Stimulated activated CD4-positive, alpha-beta T cell treated with anti-CD3 and anti-CD28 coated beads, Interleukin-1b, Interleukin-23, amount 100 ng/mL, for 4 hours (primary cell): ENCODE results near the gene NT5DC3.

Experiments used
- DNase-seq, 2 donors: peaks; one replicate each; pipeline ENCODE4 v3.0.0-alpha.2; 2020; ENCODE audit warnings: low read depth in 2 of 2

Gene NT5DC3

DNA sequence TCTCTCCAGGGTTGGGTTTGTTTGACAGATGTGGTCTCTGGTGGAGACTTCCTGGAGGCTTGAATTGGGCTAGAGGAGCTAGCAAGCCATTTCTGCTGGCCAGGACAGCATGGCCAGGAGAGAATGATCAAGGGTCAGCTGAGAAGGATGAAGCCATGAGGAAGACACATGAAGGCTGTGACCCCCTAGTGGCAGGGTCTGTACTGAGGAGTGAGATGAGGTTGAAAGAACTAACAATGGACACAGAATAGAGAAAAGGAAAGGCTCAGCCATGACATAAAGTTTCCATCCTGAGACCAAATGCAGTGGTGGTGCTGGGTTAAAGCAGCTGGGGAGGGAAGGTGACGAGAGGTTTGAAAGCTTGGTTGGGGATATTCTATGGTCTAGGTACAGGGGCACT, 89.9 kb downstream of the NT5DC3 start:
- DNase-seq = no peak

DNA sequence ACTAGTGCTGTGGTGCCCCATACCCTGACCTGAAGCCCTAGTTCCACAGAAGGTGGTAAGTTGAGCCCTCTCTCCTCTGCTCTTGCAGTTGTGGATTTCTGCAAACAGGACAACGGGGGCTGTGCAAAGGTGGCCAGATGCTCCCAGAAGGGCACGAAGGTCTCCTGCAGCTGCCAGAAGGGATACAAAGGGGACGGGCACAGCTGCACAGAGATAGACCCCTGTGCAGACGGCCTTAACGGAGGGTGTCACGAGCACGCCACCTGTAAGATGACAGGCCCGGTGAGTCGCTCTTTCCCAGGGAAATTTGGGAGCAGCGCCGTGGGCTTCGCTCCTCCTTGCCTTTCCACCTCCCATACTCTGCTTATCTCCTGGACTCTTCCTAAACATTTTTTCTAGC, 92.2 kb downstream of the NT5DC3 start:
- no peak for DNase-seq

DNA sequence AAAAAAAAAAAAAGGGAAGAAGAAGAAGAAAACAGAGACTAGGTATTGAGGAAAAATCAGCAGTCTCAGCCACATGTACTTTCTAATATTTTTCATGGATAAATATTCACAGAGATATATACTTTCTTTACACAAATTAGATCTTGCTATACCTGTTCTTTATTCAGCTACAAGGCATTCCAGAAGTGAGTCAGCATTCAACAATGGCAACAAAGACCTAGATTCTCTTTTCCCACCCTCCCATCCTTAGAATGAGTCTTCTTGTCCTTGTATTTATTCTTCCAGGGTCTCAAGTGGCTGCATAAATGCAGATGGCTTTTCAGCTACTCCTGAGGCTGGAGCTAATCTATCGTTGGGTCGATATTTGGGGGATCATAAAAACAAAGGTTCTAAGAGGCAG, 93.0 kb downstream of the NT5DC3 start:
- DNase-seq = no peak

DNA sequence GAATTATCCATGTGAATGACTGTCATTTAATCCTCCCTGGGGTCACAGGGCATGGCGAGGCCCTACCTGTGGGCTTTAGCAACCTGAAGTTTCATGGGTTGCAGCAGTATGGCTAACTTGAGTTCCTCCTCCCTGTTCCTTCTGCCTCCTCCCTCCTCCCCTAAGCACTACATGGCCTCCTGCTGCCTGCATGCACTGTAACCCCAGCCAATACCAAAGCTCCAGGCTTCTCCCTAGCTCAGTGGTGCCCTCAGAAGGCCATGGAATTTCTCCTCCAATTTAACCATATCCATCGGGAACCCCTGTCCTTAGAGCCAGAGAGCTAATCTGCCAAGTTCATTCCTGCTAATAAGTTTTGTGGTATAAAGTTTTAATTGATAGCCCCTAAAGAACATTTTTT, 95.1 kb downstream of the NT5DC3 start:
- DNase-seq = no peak

DNA sequence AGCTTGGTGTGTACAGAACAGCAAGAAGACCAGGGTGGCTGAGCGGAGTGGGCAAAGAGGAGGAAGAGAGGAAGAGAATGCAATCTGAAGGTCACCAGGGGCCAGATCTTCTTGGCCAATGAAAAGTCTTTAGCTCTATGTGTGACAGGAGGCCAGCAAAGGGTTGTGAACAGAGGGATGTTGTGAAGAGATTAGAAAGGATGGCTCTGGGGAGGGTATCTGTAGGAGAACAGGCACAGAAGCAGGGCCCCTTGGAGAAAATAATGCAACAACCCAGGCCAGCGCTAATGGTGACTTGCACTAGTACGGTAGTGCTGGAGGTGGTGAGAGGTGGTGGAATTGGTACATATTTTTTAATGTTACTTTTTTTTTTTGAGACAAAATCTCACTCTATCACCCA, 97.2 kb downstream of the NT5DC3 start:
- DNase-seq = no peak

DNA sequence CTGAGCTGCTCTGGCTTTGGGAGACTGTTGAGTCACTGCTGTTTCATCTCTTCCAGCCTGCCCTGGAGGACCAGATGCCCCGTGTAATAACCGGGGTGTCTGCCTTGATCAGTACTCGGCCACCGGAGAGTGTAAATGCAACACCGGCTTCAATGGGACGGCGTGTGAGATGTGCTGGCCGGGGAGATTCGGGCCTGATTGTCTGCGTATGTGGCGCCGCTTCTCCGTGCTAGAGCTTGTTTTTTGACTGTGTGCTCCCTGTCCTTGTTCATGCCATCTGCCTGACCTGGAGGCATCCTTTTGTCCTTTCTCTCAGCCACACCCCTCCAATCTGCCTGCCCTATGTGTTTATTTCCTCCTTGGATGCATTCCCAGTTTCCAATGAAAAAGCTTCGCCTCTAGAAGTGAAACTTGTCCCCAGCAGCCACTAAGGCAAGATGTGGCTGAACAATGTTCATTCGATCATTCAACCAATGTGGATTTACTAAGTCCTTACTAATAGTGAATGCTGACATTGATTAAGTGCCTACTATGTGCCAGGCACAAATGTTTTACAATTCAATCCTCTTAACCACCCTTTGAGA, 98.6 kb downstream of the NT5DC3 start:
- DNase-seq = no peak

DNA sequence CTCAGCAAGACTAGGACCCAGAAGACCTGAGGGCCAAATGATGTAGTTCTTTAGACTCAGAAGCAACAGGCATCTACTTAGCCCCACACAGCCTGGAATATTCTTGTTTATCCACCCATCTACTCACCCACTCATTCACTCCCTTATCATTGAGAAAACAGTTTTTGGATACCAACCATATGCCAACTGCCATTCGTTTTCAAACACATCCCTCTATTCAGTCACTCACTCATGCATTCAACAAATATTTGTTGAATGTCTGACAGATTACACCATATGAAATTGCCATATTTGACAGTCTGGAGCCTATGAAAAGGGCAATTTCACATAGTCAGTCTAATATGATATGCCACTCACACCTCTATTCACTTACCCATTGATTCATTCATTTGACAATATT, 103.2 kb downstream of the NT5DC3 start:
- DNase-seq = no peak

DNA sequence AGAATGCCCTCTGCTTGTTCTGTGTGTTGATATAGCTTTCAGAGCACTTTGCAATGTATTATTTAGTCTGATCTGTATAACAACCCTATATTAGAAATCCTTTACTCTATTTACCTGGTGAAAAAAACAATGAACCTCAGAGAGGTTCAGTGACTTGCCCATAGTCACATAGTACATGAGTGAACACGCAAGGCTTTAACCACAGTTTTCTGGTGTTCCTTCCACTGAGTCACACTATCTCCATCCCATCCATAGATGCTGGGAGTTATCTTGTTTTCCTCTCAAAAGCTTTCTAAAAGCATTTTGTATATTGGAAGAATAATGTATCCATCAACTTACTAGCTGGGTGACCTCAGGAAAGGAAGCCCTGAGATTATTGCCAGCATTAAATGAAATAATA, 104.5 kb downstream of the NT5DC3 start:
- no peak for DNase-seq

DNA sequence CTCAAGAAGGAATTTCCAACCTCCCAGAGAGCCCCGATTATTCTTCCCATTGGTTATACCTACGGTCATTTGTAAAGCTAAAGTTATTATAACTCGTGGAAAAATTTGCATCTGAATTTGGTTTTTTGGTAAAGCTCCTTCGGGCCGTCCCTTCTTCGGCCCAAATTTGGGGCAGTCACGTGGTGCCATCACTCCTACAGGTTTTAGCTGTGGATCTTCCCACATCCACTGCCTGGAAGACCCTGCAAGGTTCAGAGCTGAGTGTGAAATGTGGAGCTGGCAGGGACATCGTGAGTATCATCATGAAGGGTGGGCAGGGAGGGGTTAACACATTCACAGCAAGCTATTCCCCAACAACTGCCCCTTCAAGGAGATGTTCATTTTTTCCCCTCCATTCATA, 105.7 kb downstream of the NT5DC3 start:
- no peak for DNase-seq

DNA sequence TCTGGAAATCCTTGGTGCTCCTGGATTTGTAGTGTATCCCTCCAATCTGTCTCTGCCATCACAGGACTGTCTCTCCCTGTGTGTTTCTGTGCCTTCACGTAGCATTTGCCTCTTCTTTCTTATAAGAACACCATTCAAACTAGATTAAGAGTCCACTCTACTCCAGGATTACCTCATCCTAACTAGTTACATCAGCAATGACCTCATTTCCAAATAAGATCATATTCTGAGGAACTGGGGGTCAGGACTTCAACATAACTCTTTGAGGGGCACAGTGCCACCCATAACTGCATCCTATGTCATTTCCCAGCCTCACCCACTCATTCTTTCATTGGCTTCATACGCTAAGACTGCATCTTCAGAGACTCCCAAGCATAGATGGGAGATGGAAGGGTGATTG, 106.2 kb downstream of the NT5DC3 start:
- no peak for DNase-seq

DNA sequence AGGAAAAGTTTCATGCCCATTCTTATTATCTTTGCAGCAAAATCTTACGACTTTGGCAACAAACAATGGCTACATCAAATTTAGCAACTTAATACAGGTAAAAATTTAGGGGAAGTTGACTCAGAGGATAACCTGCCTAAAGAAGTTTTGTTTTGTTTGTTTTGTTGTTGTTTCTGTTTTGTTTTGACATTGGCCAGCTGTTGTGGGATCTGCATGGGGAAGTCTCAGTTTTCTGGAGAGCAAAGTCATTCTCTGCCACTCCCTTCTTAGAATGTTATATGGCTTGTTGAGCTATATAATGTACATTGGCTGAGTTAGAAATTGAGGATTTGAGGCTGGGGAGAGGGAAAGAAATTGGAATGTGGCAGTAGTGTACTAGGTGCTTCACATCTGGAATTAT, 109.5 kb downstream of the NT5DC3 start:
- no peak for DNase-seq

DNA sequence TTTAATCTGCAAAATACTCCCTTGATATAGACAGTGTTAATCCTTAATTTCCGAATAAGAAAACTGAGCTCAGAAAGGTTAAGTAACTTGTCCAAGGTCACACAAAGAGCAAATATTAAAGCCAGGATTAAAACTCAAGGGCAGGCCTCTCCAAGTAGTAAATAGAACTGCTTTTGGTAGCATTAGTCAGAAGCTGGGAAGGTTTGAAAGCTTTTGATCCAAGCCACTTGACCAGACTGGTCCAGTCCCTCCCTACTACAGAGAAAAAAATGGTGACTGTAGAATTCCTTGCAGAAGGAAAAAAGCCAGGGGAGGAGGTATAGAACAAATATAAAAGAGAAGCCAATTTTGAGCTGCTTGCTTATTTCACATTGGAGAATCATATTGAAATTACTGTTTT, 111.5 kb downstream of the NT5DC3 start:
- no peak for DNase-seq

DNA sequence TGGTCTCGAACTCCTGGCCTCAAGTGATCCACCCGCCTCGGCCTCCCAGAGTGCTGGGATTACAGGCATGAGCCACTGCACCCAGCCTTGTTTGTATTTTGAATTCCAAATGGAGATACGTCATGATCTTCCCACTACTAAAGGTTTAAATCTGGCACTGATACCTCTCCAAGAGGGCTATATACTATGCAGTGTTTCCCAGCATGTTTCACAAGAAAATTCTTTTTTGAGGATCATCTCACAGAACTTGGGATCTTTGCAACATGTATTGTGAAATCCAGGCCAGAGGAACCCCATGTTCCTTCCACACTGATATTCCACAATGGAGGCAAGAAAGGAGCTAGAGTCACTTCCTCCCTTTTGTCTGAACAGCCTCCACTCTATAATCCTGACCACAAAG, 112.7 kb downstream of the NT5DC3 start:
- no peak for DNase-seq

DNA sequence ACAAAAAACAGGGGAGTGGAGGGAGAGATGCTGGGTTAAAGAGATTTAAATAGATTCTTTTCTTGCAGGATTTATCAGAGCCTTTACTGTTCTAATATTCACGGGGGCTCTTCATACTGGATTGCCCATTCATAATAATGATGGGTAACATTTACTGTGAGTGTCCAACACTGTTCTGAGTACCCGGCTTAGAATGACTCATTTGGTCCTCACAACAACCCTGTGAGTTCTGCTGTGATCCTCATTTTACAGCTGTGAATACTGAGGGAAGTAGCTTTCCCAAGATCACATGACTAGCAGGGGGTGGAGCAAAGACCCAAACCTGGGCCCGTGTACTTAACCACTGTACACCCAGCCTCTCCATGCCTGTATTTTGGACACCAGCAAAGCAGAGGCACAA, 113.4 kb downstream of the NT5DC3 start:
- DNase-seq = no peak

DNA sequence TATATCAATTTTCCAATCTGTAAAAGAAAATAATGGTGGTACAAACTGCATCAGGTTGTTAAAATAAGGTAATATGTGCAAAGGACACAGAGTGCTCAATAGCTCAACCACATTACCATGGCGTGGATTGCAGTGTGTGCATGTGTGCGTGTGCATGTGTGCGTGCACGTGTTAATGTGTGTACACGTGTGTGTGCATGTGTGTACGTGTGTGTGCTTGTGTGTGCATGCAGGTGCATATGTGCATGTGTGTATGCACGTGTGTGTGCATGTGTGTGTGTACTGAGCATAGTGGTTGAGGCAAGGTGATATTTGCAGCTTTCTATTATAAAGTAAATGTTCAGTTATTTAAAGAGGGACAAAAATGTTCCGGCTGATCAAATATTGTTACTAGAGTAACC, 115.6 kb downstream of the NT5DC3 start:
- DNase-seq = no peak
